K562 (cell line): ENCODE data around the gene PATL2. TPM values are rescaled to one million over a fixed set of nuclear protein-coding genes. Genes with fewer than 3 reads are reported as not detected.
"Not testable (repeated sequence)": the region's sequence is repeated elsewhere in the genome, so short reads cannot be mapped to it uniquely, and the experiment has no call there.

Experiments used
- ATAC-seq: fragments of 200-7000 bp; cut with Tn5 transposase; 3 replicates; pipeline ENCODE4 v1.9.1; 2020; ENCODE audit warnings: moderate library complexity
- BruUV-seq: library from RNA; stranded (reverse); fragments of 400-500 nt; replicated peaks from 2 replicates; lab custom pipeline; 2021; lab: Mats Ljungman, UMichigan
- CTCF ChIA-PET: fragments of 300-600 bp; formaldehyde crosslinking; extraction: SDS; loops from one replicate; lab custom pipeline; 2021; ENCODE audit warnings: low intra/inter-chr PET ratio; lab: Yijun Ruan, JAX
- POLR2A ChIA-PET: fragments of 300-600, 350-650 bp; sonication (Branson Sonifier 250); formaldehyde crosslinking; extraction: SDS; loops from one replicate; lab custom pipeline; 2021; ENCODE audit warnings: antibody characterized with exemption, inconsistent platforms; lab: Yijun Ruan, JAX
- DNase-seq, 4 experiments: peaks; one replicate each; pipeline versions ENCODE4 v3.0.0 to v3.0.0-alpha.2; 2011 to 2018; ENCODE audit warnings: low spot score in 3 of 4, mixed read lengths in 3 of 4; ENCODE audit errors: extremely low read depth in 1 of 4
- FAIRE-seq: peaks from 2 replicates; lab custom pipeline; 2011; peaks lifted over from hg19 to GRCh38; lab: Jason Lieb, UNC
- H2AFZ ChIP-seq: 2 replicates; pipeline ENCODE4 v1.6.0; 2011; ENCODE audit warnings: low read depth, low read length, control low read depth, inconsistent platforms
- H3K27ac ChIP-seq: fragments of 200-600 bp; 3 replicates; pipeline ENCODE4 v1.8.0; 2011; ENCODE audit warnings: low read depth, mild to moderate bottlenecking, control low read depth, inconsistent platforms, low read length, moderate library complexity, mixed read lengths; ENCODE audit errors: extremely low read depth
- H3K27me3 ChIP-seq, 2 experiments: fragments of 300-600 bp in 1 of 2; 2 replicates in 1 of 2; 3 replicates in 1 of 2; pipeline versions ENCODE4 v1.6.0 to v1.8.0; 2011; ENCODE audit warnings: inconsistent platforms in 2 of 2, low read length in 2 of 2, mild to moderate bottlenecking in 1 of 2, mixed read lengths in 1 of 2, moderate library complexity in 1 of 2; ENCODE audit not compliant: control insufficient read depth in 2 of 2, insufficient read depth in 2 of 2
- H3K36me3 ChIP-seq: fragments of 300-600 bp; 3 replicates; pipeline ENCODE4 v1.8.0; 2011; ENCODE audit warnings: mild to moderate bottlenecking, low read length, inconsistent platforms; ENCODE audit not compliant: control insufficient read depth, insufficient read depth
- H3K4me1 ChIP-seq, 2 experiments: fragments of 200-600 bp in 1 of 2; replicated peaks in 1 of 2; 2 replicates in 1 of 2; 3 replicates in 1 of 2; pipeline versions ENCODE4 v1.5.1 to v1.8.0; 2011; ENCODE audit warnings: inconsistent platforms in 2 of 2, low read length in 2 of 2, mild to moderate bottlenecking in 1 of 2, mixed read lengths in 1 of 2, moderate library complexity in 1 of 2; ENCODE audit not compliant: control insufficient read depth in 2 of 2, insufficient read depth in 2 of 2
- H3K4me2 ChIP-seq: 2 replicates; pipeline ENCODE4 v1.6.1; 2011; ENCODE audit warnings: low read length, control low read depth, inconsistent platforms, mixed read lengths; ENCODE audit not compliant: insufficient read depth
- H3K4me3 ChIP-seq: fragments of 200-600 bp; sonication (generic), shearing (Covaris generic); 2 replicates; pipeline ENCODE4 v1.5.1; 2016; ENCODE audit warnings: control low read depth, inconsistent platforms
- H3K79me2 ChIP-seq: fragments of 200-600 bp; 3 replicates; pipeline ENCODE4 v1.8.0; 2011; ENCODE audit warnings: low read length, inconsistent platforms; ENCODE audit not compliant: control insufficient read depth, insufficient read depth
- H3K9ac ChIP-seq, 2 experiments: 2 replicates each; pipeline versions ENCODE4 v1.6.0 to v1.6.1; 2011; ENCODE audit warnings: low read depth in 2 of 2, low read length in 2 of 2, control low read depth in 1 of 2, inconsistent platforms in 1 of 2, mild to moderate bottlenecking in 1 of 2, mixed read lengths in 1 of 2; ENCODE audit not compliant: insufficient read depth in 1 of 2
- H3K9me1 ChIP-seq: one replicate; pipeline ENCODE4 v1.6.0; 2011; ENCODE audit warnings: inconsistent platforms, mild to moderate bottlenecking, low read length, moderate library complexity; ENCODE audit not compliant: control insufficient read depth, insufficient read depth
- H3K9me3 ChIP-seq: replicated peaks from 2 replicates; pipeline ENCODE4 v1.5.1; 2011; ENCODE audit warnings: low read depth, low read length, inconsistent platforms; ENCODE audit not compliant: control insufficient read depth, insufficient read depth
- H4K20me1 ChIP-seq: replicated peaks from 2 replicates; pipeline ENCODE4 v1.6.1; 2011; ENCODE audit warnings: low read length, inconsistent platforms, mixed read lengths; ENCODE audit not compliant: control insufficient read depth, insufficient read depth
- BCOR ChIP-seq: fragments of 450-650 bp; IDR thresholded peaks from 2 replicates; pipeline ENCODE4 v1.6.1; 2016
- KDM1A ChIP-seq, 2 experiments: fragments of 450-650 bp; IDR thresholded peaks; 2 replicates each; pipeline ENCODE4 v1.6.1; 2016; ENCODE audit warnings: mild to moderate bottlenecking in 2 of 2
- RBM25 ChIP-seq: fragments of 200-400 bp; formaldehyde crosslinking; IDR thresholded peaks from 2 replicates; pipeline ENCODE4 v1.6.1; 2018; ENCODE audit warnings: low read length, low read depth, moderate library complexity; ENCODE audit not compliant: severe bottlenecking
- SMARCA5 ChIP-seq: fragments of 450-650 bp; IDR thresholded peaks from 2 replicates; pipeline ENCODE4 v1.6.1; 2016
- ZNF146 ChIP-seq: IDR thresholded peaks from one replicate; pipeline ENCODE4 v1.6.1; 2018; ENCODE audit warnings: missing compliant biosample characterization; ENCODE audit not compliant: unreplicated experiment
- WGBS: fragments of 100-300 bp; shearing (Covaris generic); methylation state at CpG from one replicate; pipeline ENCODE4 v1.1.6; 2016; ENCODE audit warnings: low coverage, mixed read lengths; ENCODE audit not compliant: insufficient coverage; ENCODE audit errors: missing lambda C conversion rate; 5-methylcytosine and 5-hydroxymethylcytosine counted together
- in situ Hi-C: fragments of 300-500 bp; cut with MboI; formaldehyde crosslinking; loops from 4 replicates; pipeline ENCODE4 v1.15.0; 2018; ENCODE audit warnings: inconsistent platforms, mixed read lengths
- intact Hi-C: fragments of 100-400 bp; cut with micrococcal nuclease; formaldehyde crosslinking; loops from 2 replicates; pipeline ENCODE4 v1.14.2; 2022
- polyA plus RNA-seq, 8 experiments: library from polyadenylated mRNA; depleted of rRNA in 4 of 8; stranded (reverse) in 5 of 8; unstranded in 3 of 8; fragments of >200 nt; fragmentation: Nextera tagmentation in 2 of 8; fragmentation: Illumina TruSeq in 1 of 8; extraction: Ambion mirVana in 2 of 8; extraction: Trizol in 1 of 8; gene quantifications; 2 replicates each; pipeline versions ENCODE4 v1.2.1 to v1.2.3, GENCODE V29; 2011 to 2014; ENCODE audit warnings: inconsistent platforms in 1 of 8, missing spikeins in 1 of 8
- total RNA-seq, 7 experiments: library from RNA; depleted of rRNA in 6 of 7; stranded (reverse); fragments of >200 nt in 6 of 7; fragmentation: Illumina TruSeq in 2 of 7; extraction: Trizol in 2 of 7; gene quantifications; 2 replicates each; pipeline versions ENCODE4 v1.2.1 to v1.2.3, GENCODE V29; 2011 to 2021; ENCODE audit warnings: low replicate concordance in 1 of 7

PATL2 gene
- total and polyA plus RNA-seq, 9 of the 15 experiments (the other 6 are each of a cell fraction or from before 2014, with no cell fraction given) = 0.42 to 1.1 (median 0.86) TPM

- H3K9ac ChIP-seq, CTCF ChIA-PET, ATAC-seq, H3K4me3 ChIP-seq, H3K27me3 ChIP-seq, in situ Hi-C loops, H2AFZ ChIP-seq, H3K4me1 ChIP-seq, H3K9me3 ChIP-seq, H3K27ac ChIP-seq, H3K36me3 ChIP-seq, H3K9me1 ChIP-seq, H3K4me2 ChIP-seq, DNase-seq, intact Hi-C loops, FAIRE-seq, BruUV-seq, POLR2A ChIA-PET, H3K79me2 ChIP-seq, H4K20me1 ChIP-seq: not testable (repeated sequence)
- 3% methylated on average over 2 of the region's 2 CpGs for WGBS
- TF ChIP-seq SMARCA5 (0 out of 2 replicates have a peak, but pooled peaks have one; percentile 45), KDM1A (IDR thresholded peaks at IDR 0.05) (peak; percentile 23 to 60; a peak in 1 of 4 replicates), BCOR (peak; percentile 87), ZNF146 (CRISPR knock-in tag) (peak; percentile 98), RBM25 (peak; percentile 34)
These were observed 21.8 kb downstream of the PATL2 start for GRCh38 chr15:44689318-44689717.
